HG03342 (cell line): ENCODE results near the gene PLCB4.

Experiments used
- ATAC-seq: cut with Tn5 transposase; IDR thresholded peaks from one replicate; pipeline ENCODE4 v1.9.1; 2021; ENCODE audit warnings: mild to moderate bottlenecking, moderate library complexity; ENCODE audit not compliant: unreplicated experiment

The PLCB4 gene

GRCh38 chr20:9416421-9416820 lies 347.5 kb downstream of the PLCB4 start:
- ATAC-seq: no peak

GRCh38 chr20:9417665-9418064 lies 348.8 kb downstream of the PLCB4 start:
- no peak for ATAC-seq

- no peak for ATAC-seq
Observed at GRCh38 chr20:9422321-9423057, 353.6 kb downstream of the PLCB4 start.

- ATAC-seq: no peak
Observed at GRCh38 chr20:9424551-9424950, 355.7 kb downstream of the PLCB4 start.

- ATAC-seq: no peak
Observed at GRCh38 chr20:9427430-9428291, 358.8 kb downstream of the PLCB4 start.

- ATAC-seq: no peak
Observed at GRCh38 chr20:9428292-9428607, 359.4 kb downstream of the PLCB4 start.

GRCh38 chr20:9439806-9440205 lies 370.9 kb downstream of the PLCB4 start:
- no peak for ATAC-seq

GRCh38 chr20:9440892-9441291 lies 372.0 kb downstream of the PLCB4 start:
- no peak for ATAC-seq

GRCh38 chr20:9441948-9442347 lies 373.1 kb downstream of the PLCB4 start:
- ATAC-seq: peak; percentile 65

- peak; percentile 75 for ATAC-seq
Observed at GRCh38 chr20:9442858-9443257, 374.0 kb downstream of the PLCB4 start.

GRCh38 chr20:9444921-9445320 lies 376.0 kb downstream of the PLCB4 start:
- no peak for ATAC-seq

GRCh38 chr20:9447182-9447581 lies 378.3 kb downstream of the PLCB4 start:
- no peak for ATAC-seq

- ATAC-seq: no peak
Observed at GRCh38 chr20:9453201-9453600, 384.3 kb downstream of the PLCB4 start.

- ATAC-seq: no peak
Observed at GRCh38 chr20:9454791-9455190, 385.9 kb downstream of the PLCB4 start.

GRCh38 chr20:9457136-9457535 lies 388.2 kb downstream of the PLCB4 start:
- no peak for ATAC-seq

GRCh38 chr20:9458138-9458796 lies 389.4 kb downstream of the PLCB4 start:
- peak; percentile 61 for ATAC-seq

- no peak for ATAC-seq
Observed at GRCh38 chr20:9460518-9460917, 391.6 kb downstream of the PLCB4 start.

- peak; percentile 52 for ATAC-seq
Observed at GRCh38 chr20:9467995-9468394, 399.1 kb downstream of the PLCB4 start.

GRCh38 chr20:9474835-9475415 lies 406.0 kb downstream of the PLCB4 start:
- no peak for ATAC-seq

GRCh38 chr20:9475456-9475855 lies 406.6 kb downstream of the PLCB4 start:
- ATAC-seq: no peak

- no peak for ATAC-seq
Observed at GRCh38 chr20:9476174-9476573, 407.3 kb downstream of the PLCB4 start.
